OCI-LY1 (cell line): ENCODE data around the gene RASD1.

Experiments used
- H2AFZ ChIP-seq: fragments of 200-600 bp; sonication (generic), shearing (Covaris generic); 2 replicates; pipeline ENCODE4 v1.6.0; 2014; ENCODE audit warnings: antibody characterized with exemption, mild to moderate bottlenecking, low read length
- H3F3A ChIP-seq: fragments of 200-600 bp; sonication (generic), shearing (Covaris generic); 2 replicates; pipeline ENCODE4 v1.6.0; 2014; ENCODE audit warnings: mild to moderate bottlenecking, antibody characterized with exemption, low read length, moderate library complexity; ENCODE audit not compliant: insufficient read depth
- H3K27ac ChIP-seq: fragments of 200-600 bp; sonication (generic); 2 replicates; pipeline ENCODE4 v1.5.1; 2014; ENCODE audit warnings: low read length, mixed run types, mild to moderate bottlenecking, low read depth; ENCODE audit not compliant: poor library complexity, severe bottlenecking
- H3K27me3 ChIP-seq: fragments of 200-600 bp; sonication (generic); 2 replicates; pipeline ENCODE4 v1.6.0; 2014; ENCODE audit warnings: antibody characterized with exemption, mild to moderate bottlenecking, low read length, moderate library complexity; ENCODE audit not compliant: insufficient read depth
- H3K36me3 ChIP-seq: fragments of 200-600 bp; sonication (generic); 2 replicates; pipeline ENCODE4 v1.6.1; 2014; ENCODE audit warnings: mild to moderate bottlenecking, antibody characterized with exemption, low read length, moderate library complexity, mixed read lengths; ENCODE audit not compliant: insufficient read depth
- H3K4me1 ChIP-seq: fragments of 200-600 bp; sonication (generic); 2 replicates; pipeline ENCODE4 v1.5.1; 2014; ENCODE audit warnings: mild to moderate bottlenecking, low read length, moderate library complexity; ENCODE audit not compliant: insufficient read depth, severe bottlenecking
- H3K4me2 ChIP-seq: fragments of 200-600 bp; sonication (generic), shearing (Covaris generic); 2 replicates; pipeline ENCODE4 v1.6.1; 2014; ENCODE audit warnings: low read length
- H3K4me3 ChIP-seq: fragments of 200-600 bp; sonication (generic); 2 replicates; pipeline ENCODE4 v1.5.1; 2014; ENCODE audit warnings: low read length, low read depth, mild to moderate bottlenecking, mixed read lengths; ENCODE audit not compliant: poor library complexity, severe bottlenecking
- H3K79me2 ChIP-seq: fragments of 200-600 bp; shearing (Covaris generic); 2 replicates; pipeline ENCODE4 v1.6.1; 2016; ENCODE audit warnings: mixed run types, low read length, mixed read lengths; ENCODE audit not compliant: insufficient read depth
- H3K9ac ChIP-seq: fragments of 200-600 bp; sonication (generic), shearing (Covaris generic); 2 replicates; pipeline ENCODE4 v1.6.1; 2014; ENCODE audit warnings: mild to moderate bottlenecking, low read length, mixed read lengths
- H3K9me2 ChIP-seq: fragments of 200-600 bp; sonication (generic), shearing (Covaris generic); 2 replicates; pipeline ENCODE4 v1.6.1; 2014; ENCODE audit warnings: low read depth, mild to moderate bottlenecking, low read length, mixed read lengths
- H3K9me3 ChIP-seq: fragments of 200-600 bp; shearing (Covaris generic); 2 replicates; pipeline ENCODE4 v1.6.1; 2014; ENCODE audit warnings: low read length, mixed read lengths
- H4K20me1 ChIP-seq: fragments of 200-600 bp; sonication (generic), shearing (Covaris generic); 2 replicates; pipeline ENCODE4 v1.6.0; 2016; ENCODE audit warnings: mild to moderate bottlenecking, low read length; ENCODE audit not compliant: insufficient read depth
- EZH2 ChIP-seq: fragments of 200-600 bp; sonication (generic), shearing (Covaris generic); IDR thresholded peaks from 2 replicates; pipeline ENCODE4 v1.8.0; 2017; ENCODE audit warnings: borderline replicate concordance, mixed run types, mild to moderate bottlenecking, antibody characterized with exemption, low read length, moderate library complexity, mixed read lengths
- TF ChIP-seq, protein P1 (sequence below): fragments of 200-600 bp; sonication (generic), shearing (Covaris generic); IDR thresholded peaks from 2 replicates; pipeline ENCODE4 v1.5.1; 2017; ENCODE audit warnings: mild to moderate bottlenecking, antibody characterized with exemption, low read length, moderate library complexity, mixed read lengths

Gene RASD1

DNA sequence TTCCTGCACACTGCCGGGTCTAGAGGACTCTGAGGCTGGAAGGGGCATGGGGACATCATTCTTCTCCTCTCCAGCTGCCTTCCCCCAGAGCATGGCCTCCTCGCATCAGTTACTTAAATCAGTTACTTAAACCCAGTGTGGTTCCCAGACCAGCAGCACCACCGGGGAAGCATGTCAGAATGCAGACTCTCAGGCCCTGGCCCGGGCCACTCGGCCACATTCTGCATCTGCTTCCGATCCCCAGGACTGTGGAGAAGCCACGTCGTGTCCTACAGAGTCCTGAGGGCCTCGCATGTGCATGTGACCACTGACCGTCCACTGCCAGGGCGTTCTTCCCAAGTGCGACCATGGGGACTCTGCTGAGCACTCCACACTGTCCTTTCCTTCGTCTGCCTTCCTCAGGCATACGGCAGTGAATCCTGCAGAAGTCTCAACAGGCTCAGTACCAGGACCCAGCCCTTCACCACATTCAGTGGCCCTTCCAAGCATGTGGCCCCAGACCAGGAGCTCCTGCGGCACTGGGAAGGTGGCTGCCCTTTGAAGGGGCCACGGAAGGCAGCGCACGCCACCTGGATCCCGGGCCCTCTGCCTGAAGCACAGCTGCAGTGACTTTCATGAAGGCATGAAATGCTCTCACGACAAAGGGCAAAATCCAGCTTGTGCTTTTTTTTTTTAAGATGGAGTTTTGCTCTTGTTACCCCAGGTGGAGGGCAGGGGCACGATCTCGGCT, 46.9 kb upstream of the RASD1 start:
- Histone ChIP-seq H3K27ac (no peak overlapping the region), H3K9ac (no peak overlapping the region), H3K27me3 (no peaks in the 10 kb centered on the region)

GRCh38 chr17:17541640-17542001, 45.4 kb upstream of the RASD1 start:
- Histone ChIP-seq H3K79me2 (no peaks in the 10 kb centered on the region), H4K20me1 (no peaks in the 10 kb centered on the region), H3K27ac (no peak overlapping the region), H3F3A (no peaks in the 10 kb centered on the region), H3K36me3 (no peaks in the 10 kb centered on the region), H2AFZ (no peak overlapping the region), H3K4me1 (no peaks in the 10 kb centered on the region), H3K9me2 (no peaks in the 10 kb centered on the region), H3K9me3 (no peaks in the 10 kb centered on the region), H3K27me3 (peaks cover under 1% of the 10 kb centered on the region; the same call in 1 of the 2 replicates), H3K4me3 (no peak overlapping the region), H3K4me2 (no peak overlapping the region), H3K9ac (no peak overlapping the region)
- TF ChIP-seq, protein P1, sequence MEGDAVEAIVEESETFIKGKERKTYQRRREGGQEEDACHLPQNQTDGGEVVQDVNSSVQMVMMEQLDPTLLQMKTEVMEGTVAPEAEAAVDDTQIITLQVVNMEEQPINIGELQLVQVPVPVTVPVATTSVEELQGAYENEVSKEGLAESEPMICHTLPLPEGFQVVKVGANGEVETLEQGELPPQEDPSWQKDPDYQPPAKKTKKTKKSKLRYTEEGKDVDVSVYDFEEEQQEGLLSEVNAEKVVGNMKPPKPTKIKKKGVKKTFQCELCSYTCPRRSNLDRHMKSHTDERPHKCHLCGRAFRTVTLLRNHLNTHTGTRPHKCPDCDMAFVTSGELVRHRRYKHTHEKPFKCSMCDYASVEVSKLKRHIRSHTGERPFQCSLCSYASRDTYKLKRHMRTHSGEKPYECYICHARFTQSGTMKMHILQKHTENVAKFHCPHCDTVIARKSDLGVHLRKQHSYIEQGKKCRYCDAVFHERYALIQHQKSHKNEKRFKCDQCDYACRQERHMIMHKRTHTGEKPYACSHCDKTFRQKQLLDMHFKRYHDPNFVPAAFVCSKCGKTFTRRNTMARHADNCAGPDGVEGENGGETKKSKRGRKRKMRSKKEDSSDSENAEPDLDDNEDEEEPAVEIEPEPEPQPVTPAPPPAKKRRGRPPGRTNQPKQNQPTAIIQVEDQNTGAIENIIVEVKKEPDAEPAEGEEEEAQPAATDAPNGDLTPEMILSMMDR, result no peak
- TF ChIP-seq EZH2, result no peak

More for the DNA sequence above, 46.9 kb upstream of the RASD1 start:
- no peaks in the 10 kb centered on the region for H4K20me1 ChIP-seq
- H3F3A ChIP-seq, result no peaks in the 10 kb centered on the region
- H3K9me3 ChIP-seq, result no peaks in the 10 kb centered on the region
- H3K9me2 ChIP-seq, result no peaks in the 10 kb centered on the region
- no peak overlapping the region for H3K4me3 ChIP-seq
- H2AFZ ChIP-seq, result no peak overlapping the region
- no peaks in the 10 kb centered on the region for H3K79me2 ChIP-seq
- H3K4me1 ChIP-seq, result no peaks in the 10 kb centered on the region
- no peaks in the 10 kb centered on the region for H3K36me3 ChIP-seq
- TF ChIP-seq, protein P1, result no peak
- TF ChIP-seq EZH2, result no peak
- no peak overlapping the region for H3K4me2 ChIP-seq

GRCh38 chr17:17540935-17541639, 44.9 kb upstream of the RASD1 start:
- H3K4me2 ChIP-seq, result no peak overlapping the region
- H2AFZ ChIP-seq, result no peak overlapping the region
- H3K27me3 ChIP-seq, result peaks cover 6% of the 10 kb centered on the region; the same call in 1 of the 2 replicates
- H4K20me1 ChIP-seq, result no peaks in the 10 kb centered on the region
- H3K27ac ChIP-seq, result no peak overlapping the region
- H3K9me3 ChIP-seq, result no peaks in the 10 kb centered on the region
- H3K79me2 ChIP-seq, result no peaks in the 10 kb centered on the region
- H3F3A ChIP-seq, result no peaks in the 10 kb centered on the region
- H3K36me3 ChIP-seq, result no peaks in the 10 kb centered on the region
- H3K9ac ChIP-seq, result no peak overlapping the region
- H3K4me3 ChIP-seq, result no peak overlapping the region
- no peak for TF ChIP-seq EZH2
- TF ChIP-seq, protein P1, result no peak
- no peaks in the 10 kb centered on the region for H3K9me2 ChIP-seq
- H3K4me1 ChIP-seq, result no peaks in the 10 kb centered on the region
